Cardiac fibroblast (primary cell): ENCODE results near the gene DBNDD1.
"Not testable (repeated sequence)": the region's sequence is repeated elsewhere in the genome, so short reads cannot be mapped to it uniquely, and the experiment has no call there.

Experiments used
- DNase-seq, 2 donors: peaks; one replicate each; pipeline versions ENCODE4 v3.0.0 to v3.0.0-alpha.2; 2010; ENCODE audit warnings: low read depth in 2 of 2
- H3K4me3 ChIP-seq, 2 donors: replicated peaks in 1 of 2; 1 replicate in 1 of 2; 2 replicates in 1 of 2; pipeline ENCODE4 v1.5.1; 2011; ENCODE audit warnings: low read depth in 2 of 2, low read length in 2 of 2, mild to moderate bottlenecking in 2 of 2, moderate library complexity in 1 of 2
- CTCF ChIP-seq: IDR thresholded peaks from one replicate; pipeline ENCODE4 v1.5.1; 2011; ENCODE audit warnings: low read depth, mild to moderate bottlenecking, low read length, inconsistent platforms

DBNDD1 gene

GRCh38 chr16:89974870-89975269 lies 44.4 kb downstream of the DBNDD1 start:
- H3K4me3 ChIP-seq, result no peak overlapping the region
- TF ChIP-seq CTCF, result no peak
- DNase-seq, result no peak

GRCh38 chr16:89973654-89974335 lies 45.5 kb downstream of the DBNDD1 start:
- TF ChIP-seq CTCF, result no peak
- DNase-seq, result no peak
- peak overlapping the region in 1 of 2 donors; percentile 95 for H3K4me3 ChIP-seq

- no peak for TF ChIP-seq CTCF
- peak overlapping the region; percentile 95 for H3K4me3 ChIP-seq
- DNase-seq, result no peak
These were observed 46.0 kb downstream of the DBNDD1 start for GRCh38 chr16:89973235-89973634.

GRCh38 chr16:89972244-89973234 lies 46.7 kb downstream of the DBNDD1 start:
- H3K4me3 ChIP-seq, result peak overlapping the region; percentile 95
- TF ChIP-seq CTCF, result no peak
- DNase-seq, result peak; percentile 93 to 94

GRCh38 chr16:89971495-89972243 lies 47.6 kb downstream of the DBNDD1 start:
- peak overlapping the region; percentile 95 for H3K4me3 ChIP-seq
- TF ChIP-seq CTCF, result no peak
- DNase-seq, result no peak

- DNase-seq, result no peak
- TF ChIP-seq CTCF, result no peak
- H3K4me3 ChIP-seq, result no peak overlapping the region
These were observed 49.4 kb downstream of the DBNDD1 start for GRCh38 chr16:89969741-89970410.

- DNase-seq, H3K4me3 ChIP-seq: not testable (repeated sequence)
These were observed 51.2 kb downstream of the DBNDD1 start for GRCh38 chr16:89968074-89968473.

GRCh38 chr16:89967436-89967835 lies 51.8 kb downstream of the DBNDD1 start:
- H3K4me3 ChIP-seq, DNase-seq: not testable (repeated sequence)
